ENCODE results near the gene CDH11.

CDH11 gene

DNA sequence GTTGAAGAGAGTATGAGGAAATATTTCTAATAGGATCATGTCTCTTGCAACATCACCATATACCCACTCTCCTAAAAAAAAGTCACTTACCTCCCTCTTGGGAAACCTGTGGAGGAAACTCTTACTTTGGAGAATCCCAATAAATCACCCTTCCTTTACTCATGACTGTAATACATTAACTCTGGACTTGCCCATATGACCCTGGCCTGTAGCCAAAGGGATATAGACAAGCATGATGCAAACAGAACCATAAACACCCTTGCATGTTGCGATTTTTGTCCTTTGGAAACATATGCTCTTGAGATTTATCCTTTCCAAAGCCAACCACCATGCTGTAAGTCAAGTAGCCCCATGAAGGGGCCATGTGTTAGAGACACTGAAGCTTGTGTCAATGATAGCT lies 19.5 kb downstream of the CDH11 start:
- TF ChIP-seq, protein P1, sequence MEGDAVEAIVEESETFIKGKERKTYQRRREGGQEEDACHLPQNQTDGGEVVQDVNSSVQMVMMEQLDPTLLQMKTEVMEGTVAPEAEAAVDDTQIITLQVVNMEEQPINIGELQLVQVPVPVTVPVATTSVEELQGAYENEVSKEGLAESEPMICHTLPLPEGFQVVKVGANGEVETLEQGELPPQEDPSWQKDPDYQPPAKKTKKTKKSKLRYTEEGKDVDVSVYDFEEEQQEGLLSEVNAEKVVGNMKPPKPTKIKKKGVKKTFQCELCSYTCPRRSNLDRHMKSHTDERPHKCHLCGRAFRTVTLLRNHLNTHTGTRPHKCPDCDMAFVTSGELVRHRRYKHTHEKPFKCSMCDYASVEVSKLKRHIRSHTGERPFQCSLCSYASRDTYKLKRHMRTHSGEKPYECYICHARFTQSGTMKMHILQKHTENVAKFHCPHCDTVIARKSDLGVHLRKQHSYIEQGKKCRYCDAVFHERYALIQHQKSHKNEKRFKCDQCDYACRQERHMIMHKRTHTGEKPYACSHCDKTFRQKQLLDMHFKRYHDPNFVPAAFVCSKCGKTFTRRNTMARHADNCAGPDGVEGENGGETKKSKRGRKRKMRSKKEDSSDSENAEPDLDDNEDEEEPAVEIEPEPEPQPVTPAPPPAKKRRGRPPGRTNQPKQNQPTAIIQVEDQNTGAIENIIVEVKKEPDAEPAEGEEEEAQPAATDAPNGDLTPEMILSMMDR (IDR thresholded peaks at IDR 0.05; ENCODE audit: low read length): no peak
- no peak for TF ChIP-seq EZH2 (IDR thresholded peaks at IDR 0.05; ENCODE audit: borderline replicate concordance, low read length)
- Histone ChIP-seq H3K9ac (ENCODE audit: low read length) (no peak overlapping the region), H3K36me3 (ENCODE audit: insufficient read depth, low read length) (no peaks in the 10 kb centered on the region), H3K4me1 (ENCODE audit: insufficient read depth, low read length, severe bottlenecking) (no peaks in the 10 kb centered on the region), H3K4me3 (ENCODE audit: low read depth, low read length, poor library complexity, severe bottlenecking) (no peak overlapping the region), H3F3A (ENCODE audit: insufficient read depth, low read length) (no peaks in the 10 kb centered on the region), H3K4me2 (ENCODE audit: low read length) (no peak overlapping the region), H2AFZ (ENCODE audit: low read length) (no peak overlapping the region), H3K79me2 (ENCODE audit: insufficient read depth, low read length) (no peaks in the 10 kb centered on the region), H3K9me2 (ENCODE audit: low read depth, low read length) (no peaks in the 10 kb centered on the region), H3K9me3 (ENCODE audit: low read length) (no peaks in the 10 kb centered on the region), H4K20me1 (ENCODE audit: insufficient read depth, low read length) (no peaks in the 10 kb centered on the region), H3K27ac (ENCODE audit: low read depth, low read length, poor library complexity, severe bottlenecking) (no peak overlapping the region), H3K27me3 (ENCODE audit: insufficient read depth, low read length) (no peaks in the 10 kb centered on the region)

DNA sequence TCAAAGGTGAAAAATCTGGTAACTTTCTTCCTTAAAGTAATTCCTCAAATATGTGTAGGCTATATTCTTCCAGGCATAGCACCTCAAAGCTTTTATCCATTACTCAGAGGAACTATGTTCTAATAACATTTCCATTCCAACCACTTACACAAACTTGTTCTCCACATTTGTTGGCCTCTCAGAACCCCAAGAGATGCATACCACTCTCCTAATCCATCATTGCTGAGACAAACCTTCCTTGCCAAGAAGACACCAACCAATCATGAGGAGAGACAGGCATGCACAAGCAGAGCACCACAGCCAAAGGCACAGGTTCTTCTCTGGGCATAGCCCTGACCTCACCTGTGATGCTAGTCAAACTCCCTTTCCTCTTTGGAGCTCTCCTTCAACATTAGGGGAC lies 20.9 kb downstream of the CDH11 start:
- H3K4me1 ChIP-seq (ENCODE audit: insufficient read depth, low read length, severe bottlenecking): no peaks in the 10 kb centered on the region
- no peaks in the 10 kb centered on the region for H3K27me3 ChIP-seq (ENCODE audit: insufficient read depth, low read length)
- H3K36me3 ChIP-seq (ENCODE audit: insufficient read depth, low read length): no peaks in the 10 kb centered on the region
- no peak overlapping the region for H2AFZ ChIP-seq (ENCODE audit: low read length)
- no peaks in the 10 kb centered on the region for H3K9me2 ChIP-seq (ENCODE audit: low read depth, low read length)
- no peak overlapping the region for H3K27ac ChIP-seq (ENCODE audit: low read depth, low read length, poor library complexity, severe bottlenecking)
- no peaks in the 10 kb centered on the region for H3K9me3 ChIP-seq (ENCODE audit: low read length)
- no peaks in the 10 kb centered on the region for H3K79me2 ChIP-seq (ENCODE audit: insufficient read depth, low read length)
- H3K4me3 ChIP-seq (ENCODE audit: low read depth, low read length, poor library complexity, severe bottlenecking): no peak overlapping the region
- no peak overlapping the region for H3K4me2 ChIP-seq (ENCODE audit: low read length)
- H3K9ac ChIP-seq (ENCODE audit: low read length): no peak overlapping the region
- no peaks in the 10 kb centered on the region for H4K20me1 ChIP-seq (ENCODE audit: insufficient read depth, low read length)
- TF ChIP-seq, protein P1 (IDR thresholded peaks at IDR 0.05; ENCODE audit: low read length): no peak
- no peak for TF ChIP-seq EZH2 (IDR thresholded peaks at IDR 0.05; ENCODE audit: borderline replicate concordance, low read length)
- H3F3A ChIP-seq (ENCODE audit: insufficient read depth, low read length): no peaks in the 10 kb centered on the region

DNA sequence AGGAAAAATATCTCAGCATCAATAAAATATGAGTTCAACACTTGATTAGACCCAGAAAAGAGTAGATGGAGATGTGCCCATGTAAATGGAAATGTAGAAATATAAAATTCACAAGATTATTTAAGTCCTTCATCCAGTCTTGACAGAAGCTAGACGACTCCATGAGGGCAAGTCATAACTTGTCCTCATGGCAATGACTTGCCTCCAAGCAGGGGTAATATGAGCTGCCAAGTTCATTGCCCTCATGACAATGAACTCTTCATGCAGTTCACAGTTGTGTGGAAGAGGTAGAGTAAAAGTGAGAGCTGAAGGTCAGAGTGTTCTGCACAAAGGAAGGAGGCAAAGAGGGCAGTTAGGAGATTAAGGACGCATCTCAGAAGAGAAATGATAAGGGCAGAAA lies 22.3 kb downstream of the CDH11 start:
- H3K4me1 ChIP-seq (ENCODE audit: insufficient read depth, low read length, severe bottlenecking): no peaks in the 10 kb centered on the region
- H3F3A ChIP-seq (ENCODE audit: insufficient read depth, low read length): no peaks in the 10 kb centered on the region
- no peaks in the 10 kb centered on the region for H3K27me3 ChIP-seq (ENCODE audit: insufficient read depth, low read length)
- H3K4me3 ChIP-seq (ENCODE audit: low read depth, low read length, poor library complexity, severe bottlenecking): no peak overlapping the region
- H3K9me2 ChIP-seq (ENCODE audit: low read depth, low read length): no peaks in the 10 kb centered on the region
- H2AFZ ChIP-seq (ENCODE audit: low read length): no peak overlapping the region
- H3K4me2 ChIP-seq (ENCODE audit: low read length): no peak overlapping the region
- H4K20me1 ChIP-seq (ENCODE audit: insufficient read depth, low read length): no peaks in the 10 kb centered on the region
- H3K9ac ChIP-seq (ENCODE audit: low read length): no peak overlapping the region
- H3K9me3 ChIP-seq (ENCODE audit: low read length): no peaks in the 10 kb centered on the region
- no peaks in the 10 kb centered on the region for H3K36me3 ChIP-seq (ENCODE audit: insufficient read depth, low read length)
- no peak for TF ChIP-seq EZH2 (IDR thresholded peaks at IDR 0.05; ENCODE audit: borderline replicate concordance, low read length)
- TF ChIP-seq, protein P1 (IDR thresholded peaks at IDR 0.05; ENCODE audit: low read length): no peak
- H3K79me2 ChIP-seq (ENCODE audit: insufficient read depth, low read length): no peaks in the 10 kb centered on the region
- H3K27ac ChIP-seq (ENCODE audit: low read depth, low read length, poor library complexity, severe bottlenecking): no peak overlapping the region
